ENCODE measurements around the gene DAPK1. TPM values are rescaled to one million over a fixed set of nuclear protein-coding genes. Genes with fewer than 3 reads are reported as not detected.

DAPK1 gene
- total RNA-seq (1 to 10 TPM; 3.7 to 4.3 TPM), polyA plus RNA-seq (not detected)

DNA sequence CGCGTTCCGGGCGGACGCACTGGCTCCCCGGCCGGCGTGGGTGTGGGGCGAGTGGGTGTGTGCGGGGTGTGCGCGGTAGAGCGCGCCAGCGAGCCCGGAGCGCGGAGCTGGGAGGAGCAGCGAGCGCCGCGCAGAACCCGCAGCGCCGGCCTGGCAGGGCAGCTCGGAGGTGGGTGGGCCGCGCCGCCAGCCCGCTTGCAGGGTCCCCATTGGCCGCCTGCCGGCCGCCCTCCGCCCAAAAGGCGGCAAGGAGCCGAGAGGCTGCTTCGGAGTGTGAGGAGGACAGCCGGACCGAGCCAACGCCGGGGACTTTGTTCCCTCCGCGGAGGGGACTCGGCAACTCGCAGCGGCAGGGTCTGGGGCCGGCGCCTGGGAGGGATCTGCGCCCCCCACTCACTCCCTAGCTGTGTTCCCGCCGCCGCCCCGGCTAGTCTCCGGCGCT lies at the start of gene DAPK1:
DAPK1 (plus strand) TSS at position 264 of the 442 bp plus-strand sequence. CDS start 1,211 bp downstream, outside the sequence.
- ChIA-PET CTCF (no interaction called here), POLR2A (no interaction called here)
- Mint-ChIP-seq H3K9me3 (peaks cover 0 to 4% (median 0%) of the 10 kb centered on the region in 5 donors), H3K4me1 (peaks cover 0 to 7% (median 2%) of the 10 kb centered on the region in 3 donors), H3K36me3 (no peaks in the 10 kb centered on the region), H3K27ac (no peak within 1 kb of the TSS), H3K4me3 (no peak within 1 kb of the TSS), H3K27me3 (peaks cover 20 to 54% of the 10 kb centered on the region in 2 donors)
- Histone ChIP-seq H3K4me3 (ENCODE audit: low read length) (no peak within 1 kb of the TSS), H3K36me3 (ENCODE audit: insufficient read depth, low read length) (no peaks in the 10 kb centered on the region), H3K27ac (ENCODE audit: low read depth, low read length) (peak within 1 kb of the TSS; percentile 38), H3K27me3 (ENCODE audit: insufficient read depth, low read length, poor library complexity, severe bottlenecking) (no peaks in the 10 kb centered on the region), H3K9me3 (ENCODE audit: low read length) (no peaks in the 10 kb centered on the region), H3K4me1 (ENCODE audit: insufficient read depth, low read length) (no peaks in the 10 kb centered on the region)
- DNase-seq = no peak

DNA sequence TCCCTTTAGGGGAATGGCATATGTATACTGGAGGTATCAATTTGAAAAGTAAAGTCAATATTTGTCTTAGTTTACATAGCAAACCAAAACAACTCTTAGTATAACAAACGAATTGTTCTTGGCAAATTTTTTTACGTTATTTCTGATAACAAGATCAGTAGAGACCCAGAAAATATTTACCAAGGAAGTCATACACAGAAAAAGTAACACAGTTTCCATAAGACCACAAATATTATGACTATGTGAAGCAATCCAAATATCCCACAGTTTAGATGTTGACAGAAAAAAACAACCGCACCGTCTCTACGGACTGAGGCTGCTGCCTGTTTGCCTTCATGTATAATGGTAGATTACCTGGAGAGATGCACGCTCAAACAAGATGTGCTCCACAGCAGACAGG lies 46.5 kb upstream of the DAPK1 start:
- Mint-ChIP-seq H3K9me3 (peaks cover 0 to 8% (median 2%) of the 10 kb centered on the region in 5 donors), H3K27me3 (peaks cover 0 to 4% of the 10 kb centered on the region in 2 donors), H3K27ac (no peak overlapping the region), H3K4me1 (no peaks in the 10 kb centered on the region), H3K36me3 (no peaks in the 10 kb centered on the region), H3K4me3 (no peak overlapping the region)
- no peaks in the 10 kb centered on the region for H3K9me3 ChIP-seq (ENCODE audit: low read length)
- ChIA-PET CTCF (no interaction called here), POLR2A (no interaction called here)
- H3K4me1 ChIP-seq (ENCODE audit: insufficient read depth, low read length) = no peaks in the 10 kb centered on the region
- no peaks in the 10 kb centered on the region for H3K36me3 ChIP-seq (ENCODE audit: insufficient read depth, low read length)
- H3K4me3 ChIP-seq (ENCODE audit: low read length) = no peak overlapping the region
- H3K27me3 ChIP-seq (ENCODE audit: insufficient read depth, low read length, poor library complexity, severe bottlenecking) = no peaks in the 10 kb centered on the region
- H3K27ac ChIP-seq (ENCODE audit: low read depth, low read length) = no peak overlapping the region
- no peak for DNase-seq

DNA sequence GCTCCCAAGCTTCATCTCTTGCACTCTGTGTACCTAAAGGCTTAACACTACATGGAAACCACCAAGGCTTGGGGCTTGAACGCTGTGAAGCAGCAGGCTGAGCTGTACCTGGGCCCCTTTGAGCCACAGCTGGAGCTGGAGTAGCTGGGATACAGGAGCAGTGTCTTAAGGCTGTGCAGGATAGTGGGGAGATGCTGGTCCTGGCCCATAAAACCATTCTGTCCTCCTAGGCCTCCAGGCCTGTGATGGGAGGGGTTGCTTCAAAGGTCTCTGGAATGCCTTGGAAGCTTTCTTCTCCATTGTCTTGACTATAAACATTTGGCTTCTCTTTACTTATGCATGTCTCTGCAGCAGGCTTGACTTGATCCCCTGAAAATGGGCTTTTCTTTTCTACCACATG lies 42.3 kb upstream of the DAPK1 start:
- ChIA-PET CTCF (no interaction called here), POLR2A (no interaction called here)
- Histone ChIP-seq H3K9me3 (ENCODE audit: low read length) (no peaks in the 10 kb centered on the region), H3K36me3 (ENCODE audit: insufficient read depth, low read length) (no peaks in the 10 kb centered on the region), H3K4me3 (ENCODE audit: low read length) (no peak overlapping the region), H3K27me3 (ENCODE audit: insufficient read depth, low read length, poor library complexity, severe bottlenecking) (no peaks in the 10 kb centered on the region), H3K27ac (ENCODE audit: low read depth, low read length) (no peak overlapping the region), H3K4me1 (ENCODE audit: insufficient read depth, low read length) (no peaks in the 10 kb centered on the region)
- no peak for DNase-seq
- H3K9me3 Mint-ChIP-seq = peaks cover 0 to 8% (median 3%) of the 10 kb centered on the region in 5 donors
- peaks cover 0 to 4% of the 10 kb centered on the region in 2 donors for H3K27me3 Mint-ChIP-seq
- no peak overlapping the region for H3K27ac Mint-ChIP-seq
- no peak overlapping the region for H3K4me3 Mint-ChIP-seq
- no peaks in the 10 kb centered on the region for H3K36me3 Mint-ChIP-seq
- H3K4me1 Mint-ChIP-seq = no peaks in the 10 kb centered on the region

DNA sequence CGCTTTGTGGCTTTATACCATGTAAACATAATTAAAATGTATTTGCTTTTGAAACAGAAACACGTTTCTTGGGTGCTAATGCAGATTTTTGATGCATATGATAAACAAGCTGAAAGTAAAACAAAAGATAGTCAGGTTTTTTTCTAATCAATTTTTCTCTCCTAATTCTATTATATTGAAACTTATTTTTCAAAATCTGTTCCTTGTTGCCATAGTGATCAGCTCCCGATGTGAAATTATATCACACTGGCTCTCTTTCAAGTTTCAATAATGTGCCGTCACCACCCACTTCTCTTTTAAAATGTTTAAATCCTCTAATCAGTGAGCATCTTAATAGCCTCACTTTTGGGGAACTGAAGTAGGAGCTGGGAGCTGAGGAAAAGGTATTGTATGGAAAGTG lies 36.4 kb upstream of the DAPK1 start:
- CTCF ChIA-PET = no interaction called here
- H3K36me3 ChIP-seq (ENCODE audit: insufficient read depth, low read length) = no peaks in the 10 kb centered on the region

DNA sequence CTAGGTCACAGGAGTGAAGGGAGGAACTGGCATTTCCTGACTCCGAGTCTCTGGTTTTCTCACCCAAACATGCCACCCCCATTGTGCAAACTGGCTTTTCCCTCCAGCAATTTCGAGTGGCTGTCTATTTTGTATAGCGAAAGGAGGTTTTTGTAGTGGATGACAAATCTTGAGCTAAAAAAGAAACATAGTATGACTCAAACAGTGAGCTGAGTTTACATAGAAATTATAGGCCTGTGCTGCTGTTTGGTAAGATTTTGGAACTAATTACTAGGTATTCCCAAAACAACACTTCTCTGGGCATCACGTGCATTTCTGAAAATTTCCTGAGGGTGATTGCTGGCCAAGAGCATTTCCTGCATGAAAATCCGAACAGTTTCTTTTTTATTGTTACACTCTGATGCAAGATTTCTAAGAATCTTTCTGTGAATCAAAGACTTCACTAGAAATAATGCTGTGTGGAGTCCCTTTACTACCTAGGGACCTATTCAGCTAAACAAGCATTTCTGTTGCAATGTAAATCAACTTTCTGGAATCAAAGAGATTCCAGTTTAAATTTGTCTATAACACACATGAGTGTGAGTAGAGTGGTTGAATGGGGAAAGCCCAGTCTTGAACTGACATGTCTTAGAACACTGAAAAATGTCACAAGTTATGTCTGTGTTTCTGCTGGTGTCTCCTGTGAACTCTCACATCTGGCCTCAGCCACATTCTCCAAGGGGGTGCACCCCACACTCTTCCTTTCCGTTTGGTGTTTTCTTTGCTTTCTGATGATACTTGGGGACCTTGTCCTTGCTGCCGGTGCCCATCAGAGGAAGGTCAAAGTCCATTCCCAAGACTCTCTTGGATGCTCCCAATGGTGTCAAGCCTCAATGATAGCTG lies 33.3 kb upstream of the DAPK1 start:
- H3K27ac Mint-ChIP-seq = peak overlapping the region in 1 of 8 donors; percentile 39
- Histone ChIP-seq H3K4me1 (ENCODE audit: insufficient read depth, low read length) (no peaks in the 10 kb centered on the region), H3K36me3 (ENCODE audit: insufficient read depth, low read length) (no peaks in the 10 kb centered on the region), H3K27me3 (ENCODE audit: insufficient read depth, low read length, poor library complexity, severe bottlenecking) (no peaks in the 10 kb centered on the region), H3K4me3 (ENCODE audit: low read length) (no peak overlapping the region), H3K27ac (ENCODE audit: low read depth, low read length) (no peak overlapping the region), H3K9me3 (ENCODE audit: low read length) (no peaks in the 10 kb centered on the region)
- DNase-seq = no peak
- H3K27me3 Mint-ChIP-seq = no peaks in the 10 kb centered on the region
- CTCF ChIA-PET = no interaction called here
- H3K9me3 Mint-ChIP-seq = peaks cover 0 to 3% (median 0%) of the 10 kb centered on the region in 5 donors
- H3K4me1 Mint-ChIP-seq = no peaks in the 10 kb centered on the region
- H3K36me3 Mint-ChIP-seq = no peaks in the 10 kb centered on the region
- no peak overlapping the region for H3K4me3 Mint-ChIP-seq
- POLR2A ChIA-PET = no interaction called here

More for the DNA sequence above, 36.4 kb upstream of the DAPK1 start:
- no peaks in the 10 kb centered on the region for H3K4me1 Mint-ChIP-seq
- no peak overlapping the region for H3K4me3 Mint-ChIP-seq
- H3K36me3 Mint-ChIP-seq = no peaks in the 10 kb centered on the region
- no peaks in the 10 kb centered on the region for H3K27me3 ChIP-seq (ENCODE audit: insufficient read depth, low read length, poor library complexity, severe bottlenecking)
- POLR2A ChIA-PET = no interaction called here
- H3K27me3 Mint-ChIP-seq = no peaks in the 10 kb centered on the region
- H3K9me3 Mint-ChIP-seq = peaks cover 0 to 3% (median 0%) of the 10 kb centered on the region in 5 donors
- H3K4me3 ChIP-seq (ENCODE audit: low read length) = no peak overlapping the region
- no peak overlapping the region for H3K27ac Mint-ChIP-seq
- no peak for DNase-seq
- no peaks in the 10 kb centered on the region for H3K4me1 ChIP-seq (ENCODE audit: insufficient read depth, low read length)
- no peak overlapping the region for H3K27ac ChIP-seq (ENCODE audit: low read depth, low read length)
- H3K9me3 ChIP-seq (ENCODE audit: low read length) = no peaks in the 10 kb centered on the region

DNA sequence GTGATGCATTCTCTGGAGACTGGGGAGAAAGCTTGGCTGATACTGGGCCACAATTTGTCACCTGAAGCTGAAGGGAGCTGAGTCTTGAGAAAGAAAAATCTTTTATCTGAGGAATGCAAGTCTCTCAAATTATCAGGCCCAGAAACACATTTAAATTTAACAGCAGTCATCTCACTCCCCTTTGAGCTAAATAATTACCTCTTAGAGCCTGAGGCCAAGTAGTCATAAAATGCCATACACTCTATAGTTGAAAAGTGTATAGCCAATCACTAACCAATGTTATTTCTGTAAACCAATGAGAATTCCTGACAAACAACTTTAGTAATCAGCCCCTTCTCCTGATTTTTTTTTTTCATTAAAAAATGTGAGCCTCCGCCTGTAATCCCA lies 32.7 kb upstream of the DAPK1 start:
- no peak overlapping the region for H3K27ac Mint-ChIP-seq

DNA sequence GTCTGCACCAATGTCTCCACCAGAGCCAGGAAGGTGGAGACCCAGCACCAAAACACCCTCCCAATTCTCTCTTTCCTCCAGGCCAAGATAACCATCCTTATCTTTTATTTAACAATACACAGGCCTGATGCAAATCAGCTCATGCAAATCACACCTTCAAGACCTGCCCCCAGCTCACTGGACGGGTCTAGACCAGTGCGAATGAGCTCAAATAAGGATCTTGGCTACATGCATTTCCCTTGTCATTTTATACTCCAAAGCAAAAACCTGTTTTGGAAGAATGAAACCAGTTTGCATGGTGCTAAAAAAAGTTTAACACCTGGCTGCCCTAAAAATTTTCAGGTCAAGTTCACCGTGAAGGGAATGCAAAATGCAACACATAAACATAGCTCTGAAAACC lies 31.9 kb upstream of the DAPK1 start:
- POLR2A ChIA-PET = no interaction called here
- CTCF ChIA-PET = no interaction called here
- no peak overlapping the region for H3K4me3 Mint-ChIP-seq
- H3K27ac ChIP-seq (ENCODE audit: low read depth, low read length) = no peak overlapping the region
- DNase-seq = no peak
- H3K9me3 ChIP-seq (ENCODE audit: low read length) = no peaks in the 10 kb centered on the region
- no peaks in the 10 kb centered on the region for H3K4me1 Mint-ChIP-seq
- no peak overlapping the region for H3K27ac Mint-ChIP-seq
- H3K27me3 Mint-ChIP-seq = no peaks in the 10 kb centered on the region
- H3K9me3 Mint-ChIP-seq = peaks cover 0 to 2% (median 0%) of the 10 kb centered on the region in 5 donors
- no peaks in the 10 kb centered on the region for H3K4me1 ChIP-seq (ENCODE audit: insufficient read depth, low read length)
- no peak overlapping the region for H3K4me3 ChIP-seq (ENCODE audit: low read length)
- H3K27me3 ChIP-seq (ENCODE audit: insufficient read depth, low read length, poor library complexity, severe bottlenecking) = no peaks in the 10 kb centered on the region
- no peaks in the 10 kb centered on the region for H3K36me3 Mint-ChIP-seq
- H3K36me3 ChIP-seq (ENCODE audit: insufficient read depth, low read length) = no peaks in the 10 kb centered on the region

More for the DNA sequence above, 32.7 kb upstream of the DAPK1 start:
- Mint-ChIP-seq H3K9me3 (peaks cover 0 to 2% (median 0%) of the 10 kb centered on the region in 5 donors), H3K36me3 (no peaks in the 10 kb centered on the region), H3K27me3 (no peaks in the 10 kb centered on the region), H3K4me1 (no peaks in the 10 kb centered on the region), H3K4me3 (no peak overlapping the region)
- DNase-seq = no peak
- Histone ChIP-seq H3K4me3 (ENCODE audit: low read length) (no peak overlapping the region), H3K27me3 (ENCODE audit: insufficient read depth, low read length, poor library complexity, severe bottlenecking) (no peaks in the 10 kb centered on the region), H3K36me3 (ENCODE audit: insufficient read depth, low read length) (no peaks in the 10 kb centered on the region), H3K9me3 (ENCODE audit: low read length) (no peaks in the 10 kb centered on the region), H3K27ac (ENCODE audit: low read depth, low read length) (no peak overlapping the region), H3K4me1 (ENCODE audit: insufficient read depth, low read length) (no peaks in the 10 kb centered on the region)
- ChIA-PET CTCF (no interaction called here), POLR2A (no interaction called here)

DNA sequence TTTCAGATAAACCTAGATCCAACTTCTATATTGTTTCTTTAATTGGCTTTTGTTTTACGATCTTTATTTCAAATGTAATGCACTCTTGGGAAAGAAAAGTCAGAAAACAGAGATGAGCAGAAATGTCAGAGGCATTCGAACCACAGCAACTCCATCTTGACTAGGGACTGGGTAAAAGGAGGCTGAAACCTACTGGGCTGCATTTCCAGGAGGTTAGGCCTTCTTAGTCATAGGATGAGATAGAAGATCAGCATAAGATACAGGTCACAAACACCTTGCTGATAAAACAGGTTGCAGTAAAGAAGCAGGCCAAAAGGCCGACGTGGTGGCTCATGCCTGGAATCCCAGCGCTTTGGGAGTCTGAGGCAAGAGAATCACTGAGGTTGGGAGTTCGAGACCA lies 30.5 kb upstream of the DAPK1 start:
- no peaks in the 10 kb centered on the region for H3K4me1 ChIP-seq (ENCODE audit: insufficient read depth, low read length)
- H3K27ac Mint-ChIP-seq = no peak overlapping the region
- no peaks in the 10 kb centered on the region for H3K36me3 ChIP-seq (ENCODE audit: insufficient read depth, low read length)
- H3K4me3 Mint-ChIP-seq = no peak overlapping the region
- no peaks in the 10 kb centered on the region for H3K27me3 ChIP-seq (ENCODE audit: insufficient read depth, low read length, poor library complexity, severe bottlenecking)
- no peak overlapping the region for H3K27ac ChIP-seq (ENCODE audit: low read depth, low read length)
- ChIA-PET POLR2A (no interaction called here), CTCF (no interaction called here)
- no peaks in the 10 kb centered on the region for H3K27me3 Mint-ChIP-seq
- H3K4me1 Mint-ChIP-seq = no peaks in the 10 kb centered on the region
- H3K4me3 ChIP-seq (ENCODE audit: low read length) = no peak overlapping the region
- H3K9me3 Mint-ChIP-seq = peaks cover 0 to 2% (median 0%) of the 10 kb centered on the region in 5 donors
- no peak for DNase-seq
- no peaks in the 10 kb centered on the region for H3K9me3 ChIP-seq (ENCODE audit: low read length)
- H3K36me3 Mint-ChIP-seq = no peaks in the 10 kb centered on the region

Measured in CD8-positive, alpha-beta memory T cell (primary cell).